ENCODE measurements around the gene ST7.

ST7 gene

GRCh38 chr7:117126676-117127075 is 173.4 kb downstream of the ST7 start:
- no peaks in the 10 kb centered on the region for H3K4me1 ChIP-seq (ENCODE audit: control insufficient read depth, insufficient read depth, low read length, poor library complexity, severe bottlenecking)
- DNase-seq = no peak
- no peak overlapping the region for H3K27ac ChIP-seq (ENCODE audit: insufficient read depth, low read length, poor library complexity, severe bottlenecking)
- H3K4me3 ChIP-seq (ENCODE audit: insufficient read depth, low read depth, low read length, poor library complexity, severe bottlenecking) = no peak overlapping the region
- no peaks in the 10 kb centered on the region for H3K27me3 ChIP-seq (replicated peaks; ENCODE audit: control insufficient read depth, insufficient read depth, low read length, poor library complexity, severe bottlenecking)
- H3K9me3 ChIP-seq (ENCODE audit: control insufficient read depth, low read length) = no peaks in the 10 kb centered on the region
- H3K36me3 ChIP-seq (ENCODE audit: control insufficient read depth, insufficient read depth, low read length) = no peaks in the 10 kb centered on the region

GRCh38 chr7:117127585-117128168 is 174.4 kb downstream of the ST7 start:
- H3K36me3 ChIP-seq (ENCODE audit: control insufficient read depth, insufficient read depth, low read length) = no peaks in the 10 kb centered on the region
- no peaks in the 10 kb centered on the region for H3K27me3 ChIP-seq (replicated peaks; ENCODE audit: control insufficient read depth, insufficient read depth, low read length, poor library complexity, severe bottlenecking)
- DNase-seq = peak in 1 of 3 donors; percentile 34
- H3K9me3 ChIP-seq (ENCODE audit: control insufficient read depth, low read length) = no peaks in the 10 kb centered on the region
- H3K4me1 ChIP-seq (ENCODE audit: control insufficient read depth, insufficient read depth, low read length, poor library complexity, severe bottlenecking) = no peaks in the 10 kb centered on the region
- no peak overlapping the region for H3K27ac ChIP-seq (ENCODE audit: insufficient read depth, low read length, poor library complexity, severe bottlenecking)
- no peak overlapping the region for H3K4me3 ChIP-seq (ENCODE audit: insufficient read depth, low read depth, low read length, poor library complexity, severe bottlenecking)

GRCh38 chr7:117129521-117129955 is 176.2 kb downstream of the ST7 start:
- Histone ChIP-seq H3K27me3 (replicated peaks; ENCODE audit: control insufficient read depth, insufficient read depth, low read length, poor library complexity, severe bottlenecking) (no peaks in the 10 kb centered on the region), H3K27ac (ENCODE audit: insufficient read depth, low read length, poor library complexity, severe bottlenecking) (no peak overlapping the region), H3K36me3 (ENCODE audit: control insufficient read depth, insufficient read depth, low read length) (no peaks in the 10 kb centered on the region), H3K9me3 (ENCODE audit: control insufficient read depth, low read length) (no peaks in the 10 kb centered on the region), H3K4me1 (ENCODE audit: control insufficient read depth, insufficient read depth, low read length, poor library complexity, severe bottlenecking) (no peaks in the 10 kb centered on the region), H3K4me3 (ENCODE audit: insufficient read depth, low read depth, low read length, poor library complexity, severe bottlenecking) (no peak overlapping the region)
- no peak for DNase-seq

GRCh38 chr7:117130262-117130661 is 177.0 kb downstream of the ST7 start:
- H3K4me1 ChIP-seq (ENCODE audit: control insufficient read depth, insufficient read depth, low read length, poor library complexity, severe bottlenecking) = no peaks in the 10 kb centered on the region
- no peak overlapping the region for H3K27ac ChIP-seq (ENCODE audit: insufficient read depth, low read length, poor library complexity, severe bottlenecking)
- DNase-seq = no peak

GRCh38 chr7:117132321-117133120 is 179.2 kb downstream of the ST7 start:
- no peaks in the 10 kb centered on the region for H3K27me3 ChIP-seq (replicated peaks; ENCODE audit: control insufficient read depth, insufficient read depth, low read length, poor library complexity, severe bottlenecking)
- no peaks in the 10 kb centered on the region for H3K36me3 ChIP-seq (ENCODE audit: control insufficient read depth, insufficient read depth, low read length)
- no peaks in the 10 kb centered on the region for H3K9me3 ChIP-seq (ENCODE audit: control insufficient read depth, low read length)
- DNase-seq = no peak
- H3K4me3 ChIP-seq (ENCODE audit: insufficient read depth, low read depth, low read length, poor library complexity, severe bottlenecking) = no peak overlapping the region
- H3K4me1 ChIP-seq (ENCODE audit: control insufficient read depth, insufficient read depth, low read length, poor library complexity, severe bottlenecking) = no peaks in the 10 kb centered on the region
- H3K27ac ChIP-seq (ENCODE audit: insufficient read depth, low read length, poor library complexity, severe bottlenecking) = no peak overlapping the region

More at GRCh38 chr7:117130262-117130661, 177.0 kb downstream of the ST7 start:
- Histone ChIP-seq H3K4me3 (ENCODE audit: insufficient read depth, low read depth, low read length, poor library complexity, severe bottlenecking) (no peak overlapping the region), H3K27me3 (replicated peaks; ENCODE audit: control insufficient read depth, insufficient read depth, low read length, poor library complexity, severe bottlenecking) (no peaks in the 10 kb centered on the region), H3K36me3 (ENCODE audit: control insufficient read depth, insufficient read depth, low read length) (no peaks in the 10 kb centered on the region), H3K9me3 (ENCODE audit: control insufficient read depth, low read length) (no peaks in the 10 kb centered on the region)

- Histone ChIP-seq H3K27me3 (replicated peaks; ENCODE audit: control insufficient read depth, insufficient read depth, low read length, poor library complexity, severe bottlenecking) (no peaks in the 10 kb centered on the region), H3K4me1 (ENCODE audit: control insufficient read depth, insufficient read depth, low read length, poor library complexity, severe bottlenecking) (no peaks in the 10 kb centered on the region), H3K4me3 (ENCODE audit: insufficient read depth, low read depth, low read length, poor library complexity, severe bottlenecking) (no peak overlapping the region), H3K27ac (ENCODE audit: insufficient read depth, low read length, poor library complexity, severe bottlenecking) (no peak overlapping the region), H3K9me3 (ENCODE audit: control insufficient read depth, low read length) (no peaks in the 10 kb centered on the region), H3K36me3 (ENCODE audit: control insufficient read depth, insufficient read depth, low read length) (no peaks in the 10 kb centered on the region)
- no peak for DNase-seq
Observed at GRCh38 chr7:117133125-117133524, 179.8 kb downstream of the ST7 start.

GRCh38 chr7:117134411-117134810 is 181.1 kb downstream of the ST7 start:
- H3K9me3 ChIP-seq (ENCODE audit: control insufficient read depth, low read length) = no peaks in the 10 kb centered on the region
- H3K4me1 ChIP-seq (ENCODE audit: control insufficient read depth, insufficient read depth, low read length, poor library complexity, severe bottlenecking) = no peaks in the 10 kb centered on the region
- no peak overlapping the region for H3K4me3 ChIP-seq (ENCODE audit: insufficient read depth, low read depth, low read length, poor library complexity, severe bottlenecking)
- H3K27me3 ChIP-seq (replicated peaks; ENCODE audit: control insufficient read depth, insufficient read depth, low read length, poor library complexity, severe bottlenecking) = no peaks in the 10 kb centered on the region
- H3K27ac ChIP-seq (ENCODE audit: insufficient read depth, low read length, poor library complexity, severe bottlenecking) = no peak overlapping the region
- H3K36me3 ChIP-seq (ENCODE audit: control insufficient read depth, insufficient read depth, low read length) = no peaks in the 10 kb centered on the region
- DNase-seq = no peak

GRCh38 chr7:117134889-117135552 is 181.7 kb downstream of the ST7 start:
- no peak overlapping the region for H3K4me3 ChIP-seq (ENCODE audit: insufficient read depth, low read depth, low read length, poor library complexity, severe bottlenecking)
- no peaks in the 10 kb centered on the region for H3K36me3 ChIP-seq (ENCODE audit: control insufficient read depth, insufficient read depth, low read length)
- no peak overlapping the region for H3K27ac ChIP-seq (ENCODE audit: insufficient read depth, low read length, poor library complexity, severe bottlenecking)
- no peak for DNase-seq
- no peaks in the 10 kb centered on the region for H3K27me3 ChIP-seq (replicated peaks; ENCODE audit: control insufficient read depth, insufficient read depth, low read length, poor library complexity, severe bottlenecking)
- H3K4me1 ChIP-seq (ENCODE audit: control insufficient read depth, insufficient read depth, low read length, poor library complexity, severe bottlenecking) = no peaks in the 10 kb centered on the region
- H3K9me3 ChIP-seq (ENCODE audit: control insufficient read depth, low read length) = no peaks in the 10 kb centered on the region

- Histone ChIP-seq H3K36me3 (ENCODE audit: control insufficient read depth, insufficient read depth, low read length) (no peaks in the 10 kb centered on the region), H3K27me3 (replicated peaks; ENCODE audit: control insufficient read depth, insufficient read depth, low read length, poor library complexity, severe bottlenecking) (no peaks in the 10 kb centered on the region), H3K27ac (ENCODE audit: insufficient read depth, low read length, poor library complexity, severe bottlenecking) (no peak overlapping the region), H3K4me3 (ENCODE audit: insufficient read depth, low read depth, low read length, poor library complexity, severe bottlenecking) (no peak overlapping the region), H3K4me1 (ENCODE audit: control insufficient read depth, insufficient read depth, low read length, poor library complexity, severe bottlenecking) (no peaks in the 10 kb centered on the region), H3K9me3 (ENCODE audit: control insufficient read depth, low read length) (no peaks in the 10 kb centered on the region)
- no peak for DNase-seq
Observed at GRCh38 chr7:117135553-117135891, 182.2 kb downstream of the ST7 start.

GRCh38 chr7:117137868-117138267 is 184.6 kb downstream of the ST7 start:
- no peak for DNase-seq
- H3K4me3 ChIP-seq (ENCODE audit: insufficient read depth, low read depth, low read length, poor library complexity, severe bottlenecking) = no peak overlapping the region
- no peaks in the 10 kb centered on the region for H3K27me3 ChIP-seq (replicated peaks; ENCODE audit: control insufficient read depth, insufficient read depth, low read length, poor library complexity, severe bottlenecking)
- H3K4me1 ChIP-seq (ENCODE audit: control insufficient read depth, insufficient read depth, low read length, poor library complexity, severe bottlenecking) = no peaks in the 10 kb centered on the region
- H3K36me3 ChIP-seq (ENCODE audit: control insufficient read depth, insufficient read depth, low read length) = no peaks in the 10 kb centered on the region
- H3K9me3 ChIP-seq (ENCODE audit: control insufficient read depth, low read length) = no peaks in the 10 kb centered on the region
- H3K27ac ChIP-seq (ENCODE audit: insufficient read depth, low read length, poor library complexity, severe bottlenecking) = no peak overlapping the region
